Gastroesophageal sphincter (tissue), 4 donors: ENCODE results near the gene PPP1R3G. TPM values are rescaled to one million over a fixed set of nuclear protein-coding genes. Genes with fewer than 3 reads are reported as not detected.

ENCODE experiments used
- ATAC-seq: fragments of 150-250 bp; one replicate; pipeline ENCODE4 v1.9.1; 2016; ENCODE audit warnings: mild to moderate bottlenecking, moderate library complexity
- H3K27ac ChIP-seq, 4 donors: fragments of 200-600 bp; sonication (generic) in 3 of 4; 1 replicate in 3 of 4; 2 replicates in 1 of 4; pipeline ENCODE4 v1.5.1; 2016 to 2019
- H3K27me3 ChIP-seq: fragments of 200-600 bp; sonication (generic); one replicate; pipeline ENCODE4 v1.5.1; 2019
- H3K36me3 ChIP-seq, 2 donors: fragments of 200-600 bp; sonication (generic); one replicate each; pipeline ENCODE4 v1.5.1; 2019; ENCODE audit warnings: control low read depth in 1 of 2
- H3K4me1 ChIP-seq, 3 donors: fragments of 200-600 bp; sonication (generic); 1 replicate in 2 of 3; 2 replicates in 1 of 3; pipeline ENCODE4 v1.5.1; 2016 to 2019; ENCODE audit warnings: control low read depth in 2 of 3
- H3K4me3 ChIP-seq, 2 donors: fragments of 200-600 bp; sonication (generic); one replicate each; pipeline ENCODE4 v1.5.1; 2019; ENCODE audit warnings: mild to moderate bottlenecking in 1 of 2, moderate library complexity in 1 of 2
- H3K9me3 ChIP-seq, 3 donors: fragments of 200-600 bp; sonication (generic); one replicate each; pipeline ENCODE4 v1.5.1; 2017 to 2019; ENCODE audit warnings: control low read depth in 2 of 3
- EP300 ChIP-seq: sonication (generic); formaldehyde crosslinking; IDR thresholded peaks from one replicate; pipeline ENCODE4 v1.6.1; 2017; ENCODE audit warnings: antibody characterized with exemption, mild to moderate bottlenecking
- POLR2A ChIP-seq, 2 donors: fragments of 450-650 bp; IDR thresholded peaks; one replicate each; pipeline ENCODE4 v1.6.1; 2017; ENCODE audit warnings: antibody characterized with exemption in 2 of 2, mild to moderate bottlenecking in 2 of 2, moderate library complexity in 1 of 2
- POLR2AphosphoS5 ChIP-seq: sonication (generic); formaldehyde crosslinking; IDR thresholded peaks from one replicate; pipeline ENCODE4 v1.6.1; 2017; ENCODE audit warnings: antibody characterized with exemption
- WGBS, 2 donors: methylation state at CpG; one replicate each; pipeline ENCODE4 v1.1.5; 2018; ENCODE audit warnings: low coverage in 1 of 2; 5-methylcytosine and 5-hydroxymethylcytosine counted together
- total RNA-seq, 4 donors: library from RNA; depleted of rRNA; stranded (reverse); fragments of >200 nt; gene quantifications; one replicate each; pipeline ENCODE4 v1.1.0, GENCODE V29; 2016
- TF ChIP-seq, protein P1 (sequence below), 4 experiments: fragments of 200-600 bp in 2 of 4; fragments of 450-650 bp in 2 of 4; sonication (generic) in 1 of 4; IDR thresholded peaks; one replicate each; pipeline ENCODE4 v1.5.1; 2017 to 2019; ENCODE audit warnings: antibody characterized with exemption in 4 of 4, mild to moderate bottlenecking in 2 of 4, moderate library complexity in 2 of 4

Gene PPP1R3G
- total RNA-seq, 4 donors from 2014 or later = 2.2 to 11.8 (median 5.7) TPM

DNA sequence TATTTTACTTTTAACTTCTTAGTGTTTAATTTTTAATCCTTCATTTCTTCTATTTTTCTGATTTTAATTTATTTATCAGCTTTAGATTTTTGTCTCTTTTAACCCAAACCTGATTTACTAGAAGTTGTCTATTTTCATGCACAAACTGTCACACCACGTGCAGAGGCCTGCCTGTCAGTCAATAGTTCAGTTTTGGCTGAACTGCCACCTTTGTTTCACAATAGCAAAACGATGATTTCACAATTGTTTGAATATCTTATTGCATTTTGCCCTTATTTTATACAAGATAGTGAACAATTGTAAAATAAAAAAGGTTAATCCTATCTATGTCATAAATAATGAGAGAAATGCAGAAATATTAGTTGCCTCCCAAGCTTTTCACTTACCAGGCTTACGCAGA lies 24.0 kb upstream of the PPP1R3G start:
- TF ChIP-seq EP300 (no peak), POLR2A (IDR thresholded peaks at IDR 0.05) (no peak), POLR2AphosphoS5 (no peak)
- TF ChIP-seq, protein P1, sequence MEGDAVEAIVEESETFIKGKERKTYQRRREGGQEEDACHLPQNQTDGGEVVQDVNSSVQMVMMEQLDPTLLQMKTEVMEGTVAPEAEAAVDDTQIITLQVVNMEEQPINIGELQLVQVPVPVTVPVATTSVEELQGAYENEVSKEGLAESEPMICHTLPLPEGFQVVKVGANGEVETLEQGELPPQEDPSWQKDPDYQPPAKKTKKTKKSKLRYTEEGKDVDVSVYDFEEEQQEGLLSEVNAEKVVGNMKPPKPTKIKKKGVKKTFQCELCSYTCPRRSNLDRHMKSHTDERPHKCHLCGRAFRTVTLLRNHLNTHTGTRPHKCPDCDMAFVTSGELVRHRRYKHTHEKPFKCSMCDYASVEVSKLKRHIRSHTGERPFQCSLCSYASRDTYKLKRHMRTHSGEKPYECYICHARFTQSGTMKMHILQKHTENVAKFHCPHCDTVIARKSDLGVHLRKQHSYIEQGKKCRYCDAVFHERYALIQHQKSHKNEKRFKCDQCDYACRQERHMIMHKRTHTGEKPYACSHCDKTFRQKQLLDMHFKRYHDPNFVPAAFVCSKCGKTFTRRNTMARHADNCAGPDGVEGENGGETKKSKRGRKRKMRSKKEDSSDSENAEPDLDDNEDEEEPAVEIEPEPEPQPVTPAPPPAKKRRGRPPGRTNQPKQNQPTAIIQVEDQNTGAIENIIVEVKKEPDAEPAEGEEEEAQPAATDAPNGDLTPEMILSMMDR (IDR thresholded peaks at IDR 0.05) = no peak
- Histone ChIP-seq H3K36me3 (no peaks in the 10 kb centered on the region), H3K27me3 (no peaks in the 10 kb centered on the region), H3K4me1 (no peaks in the 10 kb centered on the region), H3K4me3 (no peak overlapping the region), H3K27ac (no peak overlapping the region), H3K9me3 (no peaks in the 10 kb centered on the region)
- no peak for ATAC-seq
- 52 to 77% methylated on average over 2 to 3 of the region's 3 CpGs for WGBS, 2 donors

DNA sequence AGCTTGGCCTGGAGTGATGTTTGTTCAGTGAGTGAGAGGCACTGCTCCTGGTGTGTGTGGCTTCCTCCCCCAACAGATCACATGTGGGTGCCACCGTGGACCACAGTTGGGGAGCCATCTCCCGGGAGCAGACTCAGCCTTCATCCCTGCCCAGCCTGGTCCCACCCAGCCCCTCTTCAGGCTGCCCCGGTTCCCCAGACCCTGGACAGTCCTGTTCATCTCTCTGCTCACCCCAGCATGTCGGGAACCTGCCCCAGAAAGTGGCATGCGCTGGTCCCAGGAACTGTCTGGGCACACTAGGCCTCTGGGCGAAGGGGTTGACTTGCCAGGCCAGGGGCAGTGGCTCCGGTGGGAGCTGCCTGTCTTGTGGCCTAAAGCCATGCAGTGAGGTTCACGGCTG lies 21.5 kb upstream of the PPP1R3G start:
- no peak for TF ChIP-seq POLR2A (IDR thresholded peaks at IDR 0.05)
- no peak for TF ChIP-seq POLR2AphosphoS5
- TF ChIP-seq, protein P1 (IDR thresholded peaks at IDR 0.05) = no peak
- TF ChIP-seq EP300 = no peak
- H3K9me3 ChIP-seq = no peaks in the 10 kb centered on the region
- H3K4me3 ChIP-seq = no peak overlapping the region
- no peak overlapping the region for H3K27ac ChIP-seq
- 80% methylated on average over 1 of the region's 8 CpGs; no CpG with 5 or more reads in 1 of the 2 donors for WGBS, 2 donors
- H3K36me3 ChIP-seq = no peaks in the 10 kb centered on the region
- no peaks in the 10 kb centered on the region for H3K4me1 ChIP-seq
- ATAC-seq = no peak
- H3K27me3 ChIP-seq = no peaks in the 10 kb centered on the region

DNA sequence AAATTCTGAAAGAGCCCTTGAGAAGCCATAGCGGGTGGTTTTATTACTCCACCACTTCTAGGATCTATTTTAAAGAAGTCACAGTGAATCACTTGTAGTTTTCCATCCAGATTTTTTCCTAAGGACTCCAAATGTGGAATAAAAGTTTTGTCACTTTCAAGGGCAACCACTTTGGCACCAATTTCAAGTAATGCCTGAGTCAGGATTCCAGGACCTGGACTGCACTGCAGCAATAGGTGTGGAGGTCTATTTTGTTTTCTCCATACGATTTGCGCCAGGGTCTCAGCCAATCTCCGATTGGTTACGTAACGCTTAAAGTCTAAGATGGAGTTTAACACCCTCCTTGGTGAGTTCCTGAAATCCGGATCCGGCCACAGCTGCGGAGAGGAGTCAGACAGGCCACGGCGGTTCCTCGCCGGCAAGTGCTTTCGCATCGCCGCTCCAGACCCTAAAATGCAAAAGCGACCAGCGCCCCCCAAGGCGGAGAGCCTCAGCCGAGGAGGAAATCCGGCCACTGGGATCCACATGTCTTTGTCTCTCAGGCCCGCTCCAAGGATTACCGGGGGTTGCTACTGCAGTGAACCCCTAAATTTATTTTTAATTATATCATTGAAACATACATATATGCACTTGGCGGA lies 18.6 kb upstream of the PPP1R3G start:
- no peak for ATAC-seq
- Histone ChIP-seq H3K4me1 (no peaks in the 10 kb centered on the region), H3K27ac (no peak overlapping the region), H3K9me3 (no peaks in the 10 kb centered on the region), H3K36me3 (no peaks in the 10 kb centered on the region), H3K27me3 (no peaks in the 10 kb centered on the region), H3K4me3 (no peak overlapping the region)
- TF ChIP-seq POLR2A (IDR thresholded peaks at IDR 0.05) (no peak), EP300 (no peak), POLR2AphosphoS5 (no peak)
- TF ChIP-seq, protein P1 (IDR thresholded peaks at IDR 0.05) = no peak
- WGBS, 2 donors = 86 to 90% methylated on average over 7 to 24 of the region's 24 CpGs

DNA sequence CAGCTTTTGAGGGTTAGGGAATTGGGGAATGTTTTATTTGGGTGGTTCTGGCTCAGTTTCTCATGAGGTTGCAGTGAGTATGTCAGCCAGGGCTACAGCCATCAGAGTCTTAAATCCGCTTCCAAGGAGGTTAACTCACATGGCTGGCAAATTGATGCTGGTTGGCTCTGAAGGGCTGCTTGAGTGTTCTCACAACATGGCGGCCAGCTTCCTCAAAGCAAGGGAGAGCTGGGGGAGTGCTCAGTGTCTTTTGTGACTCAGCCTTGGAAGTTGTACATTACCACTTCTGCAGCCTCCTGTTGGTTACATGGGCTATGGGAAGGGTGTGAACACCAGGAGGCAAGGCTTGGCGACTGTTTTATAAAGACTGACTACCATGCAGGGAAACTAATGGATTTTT lies 17.8 kb upstream of the PPP1R3G start:
- no peak for ATAC-seq
- 100% methylated on average over 1 to 3 of the region's 3 CpGs for WGBS, 2 donors
- Histone ChIP-seq H3K4me3 (no peak overlapping the region), H3K27me3 (no peaks in the 10 kb centered on the region), H3K36me3 (no peaks in the 10 kb centered on the region), H3K27ac (no peak overlapping the region), H3K9me3 (no peaks in the 10 kb centered on the region), H3K4me1 (no peaks in the 10 kb centered on the region)
- TF ChIP-seq POLR2AphosphoS5 (no peak), EP300 (no peak), POLR2A (IDR thresholded peaks at IDR 0.05) (no peak)
- TF ChIP-seq, protein P1 (IDR thresholded peaks at IDR 0.05) = no peak

DNA sequence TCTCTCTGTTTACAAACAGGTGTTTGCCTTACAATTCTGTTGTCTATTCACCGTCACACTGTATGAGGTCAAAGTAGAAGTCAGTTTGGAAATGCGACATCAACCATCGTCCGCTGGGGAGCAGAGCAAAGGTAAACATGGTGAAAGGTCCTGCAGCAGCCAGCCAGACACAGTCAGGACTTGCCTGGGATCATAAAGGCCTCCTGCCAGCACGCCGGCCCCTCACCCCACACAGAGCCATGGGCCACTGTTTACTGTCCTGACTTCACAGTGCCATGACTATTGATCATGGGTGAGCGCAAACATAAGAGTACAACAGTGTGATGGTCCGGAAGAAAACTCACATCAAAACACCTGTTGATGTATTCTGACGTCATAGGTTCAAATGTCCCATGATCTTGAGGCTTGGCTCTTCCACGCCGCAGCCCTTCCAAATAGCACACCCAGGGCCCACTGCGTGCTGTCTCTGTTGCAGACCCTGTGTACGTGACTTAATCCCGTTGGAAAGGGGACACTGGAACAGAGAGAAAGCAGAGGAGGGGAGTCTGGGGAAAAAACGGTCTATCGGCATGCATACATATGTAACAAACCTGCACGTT lies 16.9 kb upstream of the PPP1R3G start:
- no peak for ATAC-seq
- WGBS, 2 donors = 95 to 96% methylated on average over 9 to 15 of the region's 17 CpGs
- TF ChIP-seq POLR2A (IDR thresholded peaks at IDR 0.05) (no peak), POLR2AphosphoS5 (no peak), EP300 (no peak)
- TF ChIP-seq, protein P1 (IDR thresholded peaks at IDR 0.05) = no peak

More for the DNA sequence above, 16.9 kb upstream of the PPP1R3G start:
- H3K4me1 ChIP-seq = no peaks in the 10 kb centered on the region
- H3K4me3 ChIP-seq = no peak overlapping the region
- H3K36me3 ChIP-seq = no peaks in the 10 kb centered on the region
- no peaks in the 10 kb centered on the region for H3K27me3 ChIP-seq
- no peaks in the 10 kb centered on the region for H3K9me3 ChIP-seq
- H3K27ac ChIP-seq = no peak overlapping the region
